GM12873 (cell line): ENCODE data around the gene LCK.

ENCODE experiments used
- CTCF ChIP-seq: IDR thresholded peaks from 2 replicates; pipeline ENCODE4 v1.5.1; 2012; ENCODE audit warnings: low read depth, mild to moderate bottlenecking, moderate library complexity, low read length, control low read depth; ENCODE audit not compliant: insufficient read depth; ENCODE audit errors: missing control alignments

The LCK gene

GRCh38 chr1:32228771-32229170 lies 22.3 kb upstream of the LCK start:
- TF ChIP-seq CTCF = no peak

GRCh38 chr1:32231843-32232432 lies 19.1 kb upstream of the LCK start:
- TF ChIP-seq CTCF = no peak

- no peak for TF ChIP-seq CTCF
These were observed 18.3 kb upstream of the LCK start for GRCh38 chr1:32232558-32233304.

- no peak for TF ChIP-seq CTCF
These were observed 16.3 kb upstream of the LCK start for GRCh38 chr1:32234792-32235191.

- no peak for TF ChIP-seq CTCF
These were observed 11.7 kb upstream of the LCK start for GRCh38 chr1:32239337-32239736.

- no peak for TF ChIP-seq CTCF
These were observed 11.3 kb upstream of the LCK start for GRCh38 chr1:32239790-32240139.

- peak; percentile 4 for TF ChIP-seq CTCF
These were observed 10.7 kb upstream of the LCK start for GRCh38 chr1:32240140-32240951.
